Liver (tissue), 9 donors: ENCODE measurements around the gene PTH2. TPM values are rescaled to one million over a fixed set of nuclear protein-coding genes. Genes with fewer than 3 reads are reported as not detected.

ENCODE experiments used
- DNase-seq: peaks from one replicate; pipeline ENCODE4 v3.0.0-alpha.2; 2017; ENCODE audit warnings: low spot score
- H3K27ac ChIP-seq, 2 donors: one replicate each; pipeline ENCODE4 v1.7.0; 2013; ENCODE audit warnings: inconsistent platforms in 2 of 2, low read length in 2 of 2, control low read depth in 1 of 2, low read depth in 1 of 2, mild to moderate bottlenecking in 1 of 2
- H3K27me3 ChIP-seq, 4 donors: one replicate each; pipeline versions ENCODE4 v1.6.1 to v1.7.0; 2013; ENCODE audit warnings: low read length in 3 of 4, inconsistent platforms in 1 of 4, mild to moderate bottlenecking in 1 of 4, moderate library complexity in 1 of 4; ENCODE audit not compliant: control insufficient read depth in 4 of 4, insufficient read depth in 4 of 4
- H3K36me3 ChIP-seq, 4 donors: one replicate each; pipeline versions ENCODE4 v1.6.1 to v1.7.0; 2013; ENCODE audit warnings: low read length in 3 of 4, mild to moderate bottlenecking in 3 of 4, low read depth in 1 of 4, moderate library complexity in 1 of 4; ENCODE audit not compliant: control insufficient read depth in 4 of 4, insufficient read depth in 3 of 4
- H3K4me1 ChIP-seq, 4 donors: one replicate each; pipeline versions ENCODE4 v1.6.1 to v1.7.0; 2013; ENCODE audit warnings: low read length in 3 of 4, mild to moderate bottlenecking in 3 of 4, moderate library complexity in 1 of 4; ENCODE audit not compliant: control insufficient read depth in 4 of 4, insufficient read depth in 4 of 4
- H3K4me3 ChIP-seq, 3 donors: one replicate each; pipeline versions ENCODE4 v1.6.1 to v1.7.0; 2013; ENCODE audit warnings: low read length in 3 of 3, control low read depth in 1 of 3, low read depth in 1 of 3, mild to moderate bottlenecking in 1 of 3
- H3K9ac ChIP-seq, 2 donors: one replicate each; pipeline ENCODE4 v1.7.0; 2013; ENCODE audit warnings: low read length in 2 of 2, mild to moderate bottlenecking in 2 of 2, moderate library complexity in 2 of 2, control low read depth in 1 of 2, low read depth in 1 of 2
- H3K9me3 ChIP-seq, 4 donors: one replicate each; pipeline versions ENCODE4 v1.6.1 to v1.7.0; 2013; ENCODE audit warnings: low read length in 3 of 4; ENCODE audit not compliant: control insufficient read depth in 4 of 4
- ATF3 ChIP-seq: IDR thresholded peaks from 2 replicates; pipeline ENCODE4 v1.6.1; 2016; ENCODE audit warnings: antibody characterized with exemption
- CTCF ChIP-seq: fragments of 150-350 bp; IDR thresholded peaks from 2 replicates; pipeline ENCODE4 v1.5.1; 2017; ENCODE audit warnings: improper control_type of control experiment, low read depth, low read length; ENCODE audit not compliant: missing input control
- FOXA1 ChIP-seq: IDR thresholded peaks from 2 replicates; pipeline ENCODE4 v1.6.1; 2016; ENCODE audit warnings: antibody characterized with exemption
- FOXA2 ChIP-seq: IDR thresholded peaks from 2 replicates; pipeline ENCODE4 v1.6.1; 2016; ENCODE audit warnings: antibody characterized with exemption
- GABPA ChIP-seq, 2 donors: IDR thresholded peaks in 1 of 2; conservative IDR thresholded peaks in 1 of 2; 2 replicates each; pipeline ENCODE4 v1.6.1; 2016; ENCODE audit warnings: antibody characterized with exemption in 2 of 2, mild to moderate bottlenecking in 1 of 2, moderate library complexity in 1 of 2
- HNF4A ChIP-seq, 2 donors: conservative IDR thresholded peaks; 2 replicates each; pipeline ENCODE4 v1.6.1; 2016; ENCODE audit warnings: antibody characterized with exemption in 2 of 2, mild to moderate bottlenecking in 2 of 2
- HNF4G ChIP-seq: IDR thresholded peaks from 2 replicates; pipeline ENCODE4 v1.6.1; 2016; ENCODE audit warnings: antibody characterized with exemption
- JUND ChIP-seq, 2 donors: IDR thresholded peaks; 2 replicates each; pipeline ENCODE4 v1.6.1; 2016; ENCODE audit warnings: antibody characterized with exemption in 2 of 2
- MAX ChIP-seq: IDR thresholded peaks from 2 replicates; pipeline ENCODE4 v1.6.1; 2016; ENCODE audit warnings: antibody characterized with exemption
- NR2F2 ChIP-seq: IDR thresholded peaks from 2 replicates; pipeline ENCODE4 v1.6.1; 2016; ENCODE audit warnings: antibody characterized with exemption
- RAD21 ChIP-seq, 2 donors: IDR thresholded peaks; 2 replicates each; pipeline ENCODE4 v1.6.1; 2016; ENCODE audit warnings: antibody characterized with exemption in 2 of 2, mild to moderate bottlenecking in 2 of 2
- REST ChIP-seq: IDR thresholded peaks from 2 replicates; pipeline ENCODE4 v1.6.1; 2016; ENCODE audit warnings: antibody characterized with exemption, mild to moderate bottlenecking
- RXRA ChIP-seq, 2 donors: IDR thresholded peaks; 2 replicates each; pipeline ENCODE4 v1.6.1; 2017 to 2018; ENCODE audit warnings: antibody characterized with exemption in 2 of 2, mild to moderate bottlenecking in 1 of 2
- SP1 ChIP-seq: IDR thresholded peaks from 2 replicates; pipeline ENCODE4 v1.6.1; 2018; ENCODE audit warnings: antibody characterized with exemption, mild to moderate bottlenecking
- TAF1 ChIP-seq: conservative IDR thresholded peaks from 2 replicates; pipeline ENCODE4 v1.6.1; 2016; ENCODE audit warnings: antibody characterized with exemption, mild to moderate bottlenecking
- YY1 ChIP-seq: IDR thresholded peaks from 2 replicates; pipeline ENCODE4 v1.6.1; 2016; ENCODE audit warnings: antibody characterized with exemption, mild to moderate bottlenecking
- ZBTB33 ChIP-seq: IDR thresholded peaks from 2 replicates; pipeline ENCODE4 v1.6.1; 2016; ENCODE audit warnings: antibody characterized with exemption
- WGBS: extraction: QIAGEN DNeasy Blood & Tissue Kit; methylation state at CpG from one replicate; pipeline ENCODE4 v1.1.7; 2013; 5-methylcytosine and 5-hydroxymethylcytosine counted together
- polyA plus RNA-seq, 2 donors: library from polyadenylated mRNA; stranded (reverse) in 1 of 2; unstranded in 1 of 2; fragments of 200-250 nt in 1 of 2; fragments of >200 nt in 1 of 2; fragmentation: Nextera tagmentation in 1 of 2; extraction: Ambion mirVana in 1 of 2; gene quantifications; one replicate each; pipeline versions ENCODE4 v1.2.1 to v1.2.3, GENCODE V29; 2013 to 2015
- total RNA-seq, 2 donors: library from RNA; depleted of rRNA; stranded (reverse); fragments of >200 nt; gene quantifications; one replicate each; pipeline ENCODE4 v1.2.3, GENCODE V29; 2014
- donor health status: healthy.
- donor health status: healthy.
- donor health status: healthy.
- donor health status: healthy.
- donor health status: healthy.

The PTH2 gene
- total and polyA plus RNA-seq, 4 donors = not detected

GRCh38 chr19:49398931-49399330, 24.3 kb downstream of the PTH2 start:
- Histone ChIP-seq H3K27ac (no peak overlapping the region), H3K9ac (no peak overlapping the region), H3K27me3 (peaks cover 0 to 2% (median 0%) of the 10 kb centered on the region in 4 donors), H3K4me3 (no peak overlapping the region), H3K36me3 (no peaks in the 10 kb centered on the region), H3K9me3 (no peaks in the 10 kb centered on the region), H3K4me1 (no peaks in the 10 kb centered on the region)
- TF ChIP-seq NR2F2 (no peak), REST (no peak), RXRA (IDR thresholded peaks at IDR 0.05) (no peak), MAX (no peak), ZBTB33 (no peak), FOXA2 (no peak), ATF3 (no peak), TAF1 (no peak), SP1 (no peak), FOXA1 (no peak), HNF4A (conservative IDR thresholded peaks at IDR 0.05) (no peak)
- WGBS = 89% methylated on average over 6 of the region's 6 CpGs
- no peak for DNase-seq

- peaks cover 0 to 2% (median 0%) of the 10 kb centered on the region in 4 donors for H3K27me3 ChIP-seq
- 82% methylated on average over 11 of the region's 11 CpGs for WGBS
- H3K9me3 ChIP-seq = no peaks in the 10 kb centered on the region
- no peak overlapping the region for H3K4me3 ChIP-seq
- H3K9ac ChIP-seq = no peak overlapping the region
- no peak overlapping the region for H3K27ac ChIP-seq
- no peaks in the 10 kb centered on the region for H3K4me1 ChIP-seq
- DNase-seq = no peak
- H3K36me3 ChIP-seq = no peaks in the 10 kb centered on the region
- TF ChIP-seq CTCF (no peak), ZBTB33 (no peak), REST (no peak), SP1 (no peak), NR2F2 (no peak), HNF4A (conservative IDR thresholded peaks at IDR 0.05) (no peak), YY1 (no peak), FOXA1 (no peak), HNF4G (no peak), RAD21 (IDR thresholded peaks at IDR 0.05) (no peak), GABPA (IDR thresholded peaks at IDR 0.05 in 1 of 2, conservative IDR thresholded peaks at IDR 0.05 in 1 of 2) (no peak), RXRA (IDR thresholded peaks at IDR 0.05) (no peak), JUND (IDR thresholded peaks at IDR 0.05) (no peak), MAX (no peak), FOXA2 (no peak)
These were observed 25.1 kb downstream of the PTH2 start for GRCh38 chr19:49398001-49398615.
